GM19351 (cell line): Measurements from ENCODE around the gene TLR6.
A peak's percentile ranks its signal among the peaks of the same experiment; 100 is the strongest.
"Not testable (repeated sequence)": the region's sequence is repeated elsewhere in the genome, so short reads cannot be mapped to it uniquely, and the experiment has no call there.

Experiments used
- ATAC-seq: cut with Tn5 transposase; IDR thresholded peaks from one replicate; pipeline ENCODE4 v1.9.1; 2021; ENCODE audit warnings: mild to moderate bottlenecking, moderate library complexity; ENCODE audit not compliant: unreplicated experiment

TLR6 gene

GRCh38 chr4:38823766-38824165 lies 32.9 kb downstream of the TLR6 start:
- ATAC-seq, result no peak

- ATAC-seq, result no peak
Observed at GRCh38 chr4:38822748-38823303, 33.8 kb downstream of the TLR6 start.

- no peak for ATAC-seq
Observed at GRCh38 chr4:38821739-38822138, 34.9 kb downstream of the TLR6 start.

GRCh38 chr4:38820329-38821061 lies 36.1 kb downstream of the TLR6 start:
- ATAC-seq, result peak; percentile 49

GRCh38 chr4:38819569-38819968 lies 37.0 kb downstream of the TLR6 start:
- no peak for ATAC-seq

GRCh38 chr4:38818441-38818976 lies 38.1 kb downstream of the TLR6 start:
- peak; percentile 58 for ATAC-seq

- ATAC-seq, result peak; percentile 44
Observed at GRCh38 chr4:38815885-38816782, 40.5 kb downstream of the TLR6 start.

GRCh38 chr4:38814386-38814785 lies 42.2 kb downstream of the TLR6 start:
- ATAC-seq, result no peak

GRCh38 chr4:38811297-38811696 lies 45.3 kb downstream of the TLR6 start:
- no peak for ATAC-seq

GRCh38 chr4:38807462-38807861 lies 49.2 kb downstream of the TLR6 start:
- not testable (repeated sequence) for ATAC-seq

GRCh38 chr4:38806251-38806650 lies 50.4 kb downstream of the TLR6 start:
- ATAC-seq, result not testable (repeated sequence)

- ATAC-seq, result peak; percentile 73
Observed at GRCh38 chr4:38805530-38806145, 51.0 kb downstream of the TLR6 start.

GRCh38 chr4:38804654-38805295 lies 51.8 kb downstream of the TLR6 start, which contains the start of gene TLR1:
TSS of gene TLR1 (minus strand) at chr4:38804791. CDS start at chr4:38798831, 5,960 bp downstream.
- ATAC-seq, result no peak

GRCh38 chr4:38803833-38804653 lies 52.6 kb downstream of the TLR6 start:
- peak; percentile 60 for ATAC-seq

GRCh38 chr4:38802561-38803355 lies 53.9 kb downstream of the TLR6 start:
- no peak for ATAC-seq

- ATAC-seq, result no peak
Observed at GRCh38 chr4:38800961-38801450, 55.6 kb downstream of the TLR6 start.

GRCh38 chr4:38800366-38800765 lies 56.3 kb downstream of the TLR6 start:
- no peak for ATAC-seq

GRCh38 chr4:38795087-38795486 lies 61.5 kb downstream of the TLR6 start:
- ATAC-seq, result no peak
